Thymus (tissue), 11 donors: Measurements from ENCODE around the gene TBC1D8B. TPM values are rescaled to one million over a fixed set of nuclear protein-coding genes. Genes with fewer than 3 reads are reported as not detected.

ENCODE experiments used
- DNase-seq, 9 donors: peaks; one replicate each; pipeline ENCODE4 v3.0.0-alpha.2; 2013; ENCODE audit warnings: low spot score in 9 of 9, low read depth in 6 of 9, missing footprints in 1 of 9
- H3K27ac ChIP-seq, 2 donors: one replicate each; pipeline ENCODE4 v1.5.1; 2013; ENCODE audit warnings: control low read depth in 1 of 2, low read depth in 1 of 2, low read length in 1 of 2, mild to moderate bottlenecking in 1 of 2, moderate library complexity in 1 of 2
- H3K27me3 ChIP-seq, 2 donors: one replicate each; pipeline ENCODE4 v1.5.1; 2013; ENCODE audit warnings: low read length in 1 of 2; ENCODE audit not compliant: control insufficient read depth in 2 of 2, insufficient read depth in 1 of 2
- H3K36me3 ChIP-seq, 2 donors: one replicate each; pipeline ENCODE4 v1.5.1; 2013; ENCODE audit warnings: low read length in 1 of 2, mild to moderate bottlenecking in 1 of 2, moderate library complexity in 1 of 2; ENCODE audit not compliant: control insufficient read depth in 2 of 2, insufficient read depth in 2 of 2
- H3K4me1 ChIP-seq, 2 donors: one replicate each; pipeline ENCODE4 v1.5.1; 2013; ENCODE audit warnings: low read length in 2 of 2; ENCODE audit not compliant: control insufficient read depth in 2 of 2, insufficient read depth in 2 of 2
- H3K4me3 ChIP-seq, 2 donors: one replicate each; pipeline ENCODE4 v1.5.1; 2013; ENCODE audit warnings: low read length in 2 of 2, control low read depth in 1 of 2, mild to moderate bottlenecking in 1 of 2
- H3K9me3 ChIP-seq, 2 donors: one replicate each; pipeline ENCODE4 v1.5.1; 2013; ENCODE audit warnings: low read length in 1 of 2, mild to moderate bottlenecking in 1 of 2; ENCODE audit not compliant: control insufficient read depth in 2 of 2, insufficient read depth in 1 of 2
- WGBS: extraction: QIAGEN DNeasy Blood & Tissue Kit; methylation state at CpG from one replicate; pipeline ENCODE4 v1.1.7; 2013; 5-methylcytosine and 5-hydroxymethylcytosine counted together
- polyA plus RNA-seq: library from polyadenylated mRNA; stranded (reverse); fragments of 200-250 nt; gene quantifications from one replicate; pipeline ENCODE4 v1.2.3, GENCODE V29; 2013
- total RNA-seq: library from RNA; stranded (reverse); fragments of 120-200 nt; gene quantifications from one replicate; pipeline ENCODE4 v1.2.4, GENCODE V29; 2013
- donor health status: healthy.

Gene TBC1D8B
- total and polyA plus RNA-seq, 2 donors = 1.5 to 1.9 TPM

GRCh38 chrX:106921637-106922036 lies 119.2 kb downstream of the TBC1D8B start:
- no peaks in the 10 kb centered on the region for H3K9me3 ChIP-seq
- no peak overlapping the region for H3K4me3 ChIP-seq
- no peaks in the 10 kb centered on the region for H3K4me1 ChIP-seq
- DNase-seq = no peak
- no peaks in the 10 kb centered on the region for H3K36me3 ChIP-seq
- WGBS = 94% methylated on average over 2 of the region's 2 CpGs
- H3K27ac ChIP-seq = no peak overlapping the region
- H3K27me3 ChIP-seq = no peaks in the 10 kb centered on the region

Other genes with a start within 250 kb of the TBC1D8B start
- 1.2 TPM for gene RADX, start 190.7 kb upstream of the TBC1D8B start, total RNA-seq
- gene RADX, start 190.7 kb upstream of the TBC1D8B start, polyA plus RNA-seq = 7.6 TPM
- gene RNF128, start 76.0 kb upstream of the TBC1D8B start, total RNA-seq = 0.90 TPM
- 4.5 TPM for gene RNF128, start 76.0 kb upstream of the TBC1D8B start, polyA plus RNA-seq
- gene RIPPLY1, start 100.7 kb downstream of the TBC1D8B start, total RNA-seq = not detected
- 0.05 TPM for gene RIPPLY1, start 100.7 kb downstream of the TBC1D8B start, polyA plus RNA-seq
- gene CLDN2, start 117.7 kb downstream of the TBC1D8B start, total RNA-seq = under 0.01 TPM
- 0.05 TPM for gene CLDN2, start 117.7 kb downstream of the TBC1D8B start, polyA plus RNA-seq
- gene MORC4, start 197.5 kb downstream of the TBC1D8B start, total RNA-seq = 6.5 TPM
- gene MORC4, start 197.5 kb downstream of the TBC1D8B start, polyA plus RNA-seq = 5.8 TPM